Midbrain (tissue), 1 donor: Measurements from ENCODE around the gene RPL12.
"Not testable (repeated sequence)": the region's sequence is repeated elsewhere in the genome, so short reads cannot be mapped to it uniquely, and the experiment has no call there.

ENCODE experiments used
- DNase-seq: peaks from one replicate; lab custom pipeline; 2025; lab: John Stamatoyannopoulos, UW

Gene RPL12

DNA sequence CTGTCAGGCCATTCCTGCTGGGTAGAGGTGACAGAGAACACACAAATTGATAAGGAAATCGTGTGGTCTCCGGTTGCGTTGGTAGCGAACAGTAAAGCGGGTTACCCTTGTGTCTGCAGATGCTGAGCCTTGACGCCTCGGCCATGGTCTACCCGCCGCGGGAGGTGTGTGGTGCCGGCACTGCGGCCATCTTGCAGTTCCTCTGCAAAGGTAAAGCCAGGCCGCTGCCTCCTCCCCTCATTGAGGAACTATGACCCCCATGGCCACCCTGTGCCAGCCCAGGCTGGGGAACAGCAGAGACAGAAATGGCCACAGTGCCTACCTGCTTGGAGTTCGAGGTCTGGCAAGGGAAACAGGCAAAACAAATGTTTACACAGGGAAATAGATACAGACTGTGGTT lies 16.4 kb upstream of the RPL12 start:
- DNase-seq = no peak

- not testable (repeated sequence) for DNase-seq
These were observed 15.3 kb upstream of the RPL12 start for GRCh38 chr9:127466407-127466917.

- DNase-seq = no peak
These were observed 12.7 kb upstream of the RPL12 start for GRCh38 chr9:127463911-127464310.

- DNase-seq = no peak
These were observed 12.2 kb upstream of the RPL12 start for GRCh38 chr9:127463382-127463781.

DNA sequence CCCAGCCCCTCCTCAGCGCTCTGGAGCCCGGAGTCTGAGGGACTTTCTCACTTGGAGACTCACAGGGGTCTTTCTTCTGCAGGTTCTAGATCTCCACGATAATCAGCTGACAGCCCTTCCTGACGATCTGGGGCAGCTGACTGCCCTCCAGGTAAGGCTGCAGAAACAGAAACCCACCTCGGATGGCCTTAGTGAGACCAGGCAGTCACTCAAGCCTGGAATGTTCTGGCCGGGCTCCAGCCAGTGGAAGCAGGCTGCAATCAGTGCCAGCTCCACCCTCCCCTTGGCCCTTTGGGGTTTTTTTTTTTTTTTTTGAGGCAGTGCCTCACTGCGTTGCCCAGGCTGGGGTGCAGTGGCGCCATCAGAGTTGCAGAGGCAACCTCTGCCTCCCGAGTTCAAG lies 7.7 kb upstream of the RPL12 start:
- no peak for DNase-seq

GRCh38 chr9:127457191-127457878 lies 6.1 kb upstream of the RPL12 start:
- DNase-seq = no peak

GRCh38 chr9:127455324-127455992 lies 4.3 kb upstream of the RPL12 start:
- no peak for DNase-seq

DNA sequence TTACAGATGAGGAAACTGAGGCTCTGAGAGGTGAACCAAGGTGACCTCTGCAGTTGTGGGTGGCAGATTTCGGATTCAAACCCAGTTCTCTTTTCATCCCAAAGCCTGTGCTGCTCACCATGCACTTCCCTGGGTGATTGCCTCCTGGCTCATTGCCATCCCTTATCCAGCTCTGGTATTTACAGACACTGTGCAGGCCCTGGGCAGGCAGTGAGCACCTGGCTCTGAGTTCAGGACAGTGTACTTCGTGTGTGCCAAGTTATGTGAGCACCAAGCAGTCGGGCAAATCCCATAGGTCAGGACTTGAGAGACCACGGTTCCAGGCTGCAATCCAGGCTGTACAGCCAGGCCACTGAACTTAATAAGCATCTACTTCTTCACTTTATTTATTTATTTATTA lies 1.5 kb upstream of the RPL12 start:
- DNase-seq = no peak

DNA sequence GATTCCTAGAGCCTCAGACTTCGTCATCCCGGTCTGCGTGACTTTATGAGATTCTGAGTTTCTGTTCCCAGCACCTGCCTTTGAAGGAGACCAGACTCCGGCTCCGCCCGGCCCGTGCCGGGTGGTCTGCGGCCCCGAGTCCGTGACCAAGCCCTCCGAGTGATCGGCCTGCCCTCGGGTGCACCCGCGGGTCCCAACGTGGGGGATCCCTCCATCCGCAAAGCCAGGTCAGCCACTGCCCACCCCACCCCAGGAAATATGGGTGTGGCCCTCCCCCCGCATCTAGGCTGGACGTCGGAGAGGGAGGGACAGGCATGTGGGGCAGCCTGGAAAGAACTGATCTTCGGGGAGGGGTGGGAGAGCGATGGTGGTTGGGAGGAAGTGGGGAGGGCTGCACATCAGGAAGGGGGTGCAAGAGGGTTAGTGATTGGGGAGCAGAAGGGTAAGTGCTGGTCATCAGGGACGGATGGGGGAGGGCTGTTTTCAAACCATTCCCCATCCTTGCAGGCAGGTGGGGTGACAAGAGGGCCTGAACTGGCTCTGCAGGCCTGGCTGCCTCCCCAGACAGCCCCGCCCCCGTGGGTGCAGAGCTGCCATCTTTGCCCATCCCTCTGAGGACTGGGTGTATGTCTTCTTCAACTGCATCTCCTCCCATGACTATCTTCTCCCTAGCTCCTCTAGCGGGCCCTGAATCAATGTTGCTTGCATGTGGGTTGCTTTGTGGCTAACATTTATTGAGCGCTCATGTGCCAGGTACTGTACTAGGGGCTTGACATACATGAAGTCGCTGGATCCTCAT lies 851 bp upstream of the RPL12 start:
- no peak for DNase-seq

DNA sequence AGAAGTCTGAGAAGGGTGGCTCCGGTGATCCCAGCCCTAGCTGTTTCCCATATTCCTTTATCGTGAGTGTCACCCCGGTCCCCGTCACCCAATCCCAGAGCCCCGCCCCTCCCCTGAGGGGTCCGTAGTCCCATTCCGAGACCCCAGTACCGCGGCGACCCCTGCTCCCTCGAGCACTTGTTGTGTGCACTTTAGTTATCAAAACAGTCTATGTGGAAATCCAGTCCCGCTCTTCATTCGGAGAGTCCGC lies 327 bp upstream of the RPL12 start:
- peak; percentile 58 for DNase-seq

DNA sequence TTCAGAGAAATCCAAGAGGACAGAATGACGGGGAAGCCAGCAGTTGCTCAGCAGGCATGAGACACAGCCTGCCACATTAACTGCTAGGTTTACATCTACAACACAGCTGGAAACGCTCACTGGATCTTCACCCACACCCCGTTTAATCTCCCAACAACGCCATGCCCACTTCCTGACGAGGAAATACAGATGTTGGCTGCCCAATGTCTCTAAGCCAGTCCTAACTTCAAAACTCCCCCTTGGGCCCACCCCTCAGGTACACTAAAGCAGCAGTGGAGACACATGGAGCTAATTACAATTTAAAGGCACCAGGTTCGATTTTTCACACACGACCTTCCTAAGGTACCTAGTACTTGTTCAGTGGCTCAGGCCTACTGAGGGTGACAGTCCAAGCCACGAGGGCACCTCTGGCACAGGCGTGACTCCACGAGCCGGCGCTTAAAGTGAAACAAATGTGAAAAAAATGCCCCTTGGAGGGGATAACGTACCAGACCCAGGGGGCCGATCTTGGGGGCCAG lies 904 bp downstream of the RPL12 start:
- DNase-seq = no peak

DNA sequence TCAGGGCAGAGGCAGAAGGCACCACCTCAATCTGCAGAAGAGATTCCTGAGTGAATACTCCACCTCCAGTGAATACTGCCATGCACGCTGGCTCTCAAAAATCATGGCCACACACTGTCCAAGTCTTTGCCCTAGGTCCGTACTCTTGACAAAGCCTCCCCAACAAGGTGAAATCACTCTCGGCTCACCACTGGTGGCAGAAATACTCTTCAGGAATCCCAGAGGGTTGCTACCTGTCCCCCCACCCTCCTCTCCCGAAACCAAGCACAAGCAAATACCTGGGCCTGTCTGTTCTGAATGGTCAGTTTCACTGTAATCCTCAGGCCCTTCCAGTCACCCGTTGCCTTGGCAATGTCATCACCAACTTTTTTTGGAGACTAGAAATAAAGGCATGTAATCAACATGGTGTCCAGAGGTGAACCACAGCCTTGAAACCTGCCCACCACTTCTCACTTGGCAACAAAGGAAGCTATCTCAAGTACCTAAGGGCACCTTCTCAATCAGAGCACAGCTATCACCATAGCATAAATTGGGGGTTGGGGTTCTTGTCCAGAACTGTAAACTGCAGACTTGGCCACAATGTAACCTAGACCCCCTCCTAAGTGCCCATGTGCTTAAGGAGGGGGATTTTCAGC lies 1.8 kb downstream of the RPL12 start:
- no peak for DNase-seq

DNA sequence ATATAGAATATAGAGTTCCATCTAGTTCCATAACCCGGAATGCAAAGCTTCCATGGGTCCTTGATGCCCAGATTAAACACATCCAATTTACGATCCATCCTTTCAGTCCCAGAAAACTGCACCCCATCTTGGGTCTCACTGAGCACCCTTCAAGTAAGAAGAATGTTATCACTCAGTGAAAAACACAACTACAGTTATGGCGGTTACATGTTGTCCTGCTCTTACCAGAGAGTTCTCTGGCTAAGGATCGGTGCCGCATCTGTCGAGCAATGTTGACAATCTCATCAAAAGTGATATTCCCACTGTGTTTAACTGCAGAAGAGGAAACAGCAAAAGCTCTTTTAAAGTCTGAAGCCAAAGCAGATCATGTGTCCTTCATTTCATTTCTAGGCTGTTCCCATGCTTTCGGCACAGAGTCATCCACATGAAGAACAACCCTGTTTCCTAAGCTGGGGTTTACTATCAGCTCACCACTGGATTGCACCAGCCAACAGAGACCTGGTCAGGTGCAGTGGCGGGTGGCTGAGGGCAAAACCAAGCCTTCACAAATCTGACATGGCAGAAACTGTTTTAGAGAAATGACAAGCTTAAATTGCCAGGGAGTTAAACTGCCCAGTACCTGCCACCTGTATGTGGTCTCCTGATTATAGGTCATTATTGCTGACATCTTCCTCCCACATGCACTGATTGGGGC lies 2.9 kb downstream of the RPL12 start:
- DNase-seq = no peak

GRCh38 chr9:127447416-127448111 lies 3.6 kb downstream of the RPL12 start:
- no peak for DNase-seq

- no peak for DNase-seq
These were observed 4.3 kb downstream of the RPL12 start for GRCh38 chr9:127446713-127447415.

GRCh38 chr9:127445851-127446712 lies 5.1 kb downstream of the RPL12 start:
- no peak for DNase-seq

GRCh38 chr9:127444921-127445850 lies 6.0 kb downstream of the RPL12 start:
- no peak for DNase-seq

- DNase-seq = no peak
These were observed 6.8 kb downstream of the RPL12 start for GRCh38 chr9:127444283-127444920.
